Measurements from ENCODE around the gene UBE3B. TPM values are rescaled to one million over a fixed set of nuclear protein-coding genes. Genes with fewer than 3 reads are reported as not detected.

Gene UBE3B
- total RNA-seq, 1 experiment from 2014 or later, result 38.4 TPM

DNA sequence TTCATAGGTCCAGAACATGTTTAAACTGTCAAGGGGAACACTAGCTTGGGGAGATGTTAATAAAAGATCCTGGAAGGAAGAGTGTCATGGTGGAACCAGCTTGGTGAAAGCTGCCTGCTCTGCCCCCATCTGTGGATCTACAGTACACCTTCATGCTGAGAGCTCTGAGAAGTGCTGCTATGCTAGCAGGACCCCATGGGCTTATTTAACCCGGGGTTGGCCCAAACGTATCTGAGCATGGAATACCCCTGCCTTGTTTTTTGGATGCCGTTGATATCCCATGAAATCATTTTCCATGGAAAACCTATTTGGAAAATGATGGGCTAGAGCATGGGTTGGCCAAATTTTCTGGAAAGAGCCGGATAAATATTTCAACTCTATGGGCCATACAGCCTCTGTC is 14.2 kb downstream of the UBE3B start:
- no TSS peak for BruUV-seq (replicated peaks)
- H3K36me3 Mint-ChIP-seq (ENCODE audit: insufficient read depth, unreplicated experiment), result peaks cover 7% of the 10 kb centered on the region
- no peak overlapping the region for H3K27ac Mint-ChIP-seq (ENCODE audit: unreplicated experiment)
- TF ChIP-seq, protein P1, sequence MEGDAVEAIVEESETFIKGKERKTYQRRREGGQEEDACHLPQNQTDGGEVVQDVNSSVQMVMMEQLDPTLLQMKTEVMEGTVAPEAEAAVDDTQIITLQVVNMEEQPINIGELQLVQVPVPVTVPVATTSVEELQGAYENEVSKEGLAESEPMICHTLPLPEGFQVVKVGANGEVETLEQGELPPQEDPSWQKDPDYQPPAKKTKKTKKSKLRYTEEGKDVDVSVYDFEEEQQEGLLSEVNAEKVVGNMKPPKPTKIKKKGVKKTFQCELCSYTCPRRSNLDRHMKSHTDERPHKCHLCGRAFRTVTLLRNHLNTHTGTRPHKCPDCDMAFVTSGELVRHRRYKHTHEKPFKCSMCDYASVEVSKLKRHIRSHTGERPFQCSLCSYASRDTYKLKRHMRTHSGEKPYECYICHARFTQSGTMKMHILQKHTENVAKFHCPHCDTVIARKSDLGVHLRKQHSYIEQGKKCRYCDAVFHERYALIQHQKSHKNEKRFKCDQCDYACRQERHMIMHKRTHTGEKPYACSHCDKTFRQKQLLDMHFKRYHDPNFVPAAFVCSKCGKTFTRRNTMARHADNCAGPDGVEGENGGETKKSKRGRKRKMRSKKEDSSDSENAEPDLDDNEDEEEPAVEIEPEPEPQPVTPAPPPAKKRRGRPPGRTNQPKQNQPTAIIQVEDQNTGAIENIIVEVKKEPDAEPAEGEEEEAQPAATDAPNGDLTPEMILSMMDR (IDR thresholded peaks at IDR 0.05; ENCODE audit: insufficient read depth in 1 of 2, low read depth in 1 of 2, low read length in 1 of 2, severe bottlenecking in 1 of 2, unreplicated experiment in 1 of 2), result no peak
- no peaks in the 10 kb centered on the region for H3K27me3 ChIP-seq (replicated peaks; ENCODE audit: control insufficient read depth, insufficient read depth, low read length)
- ChIA-PET CTCF (no interaction called here), POLR2A (no interaction called here)
- H3K4me3 Mint-ChIP-seq (ENCODE audit: unreplicated experiment), result no peak overlapping the region
- no peak overlapping the region for H3K4me3 ChIP-seq (ENCODE audit: low read depth, low read length)
- no peaks in the 10 kb centered on the region for H3K27me3 Mint-ChIP-seq (ENCODE audit: insufficient read depth, unreplicated experiment)
- no peak for DNase-seq
- intact Hi-C loops (cut with micrococcal nuclease; ENCODE audit: unreplicated experiment), result no loop called here
- no peaks in the 10 kb centered on the region for H3K9me3 Mint-ChIP-seq (ENCODE audit: unreplicated experiment)
- no peaks in the 10 kb centered on the region for H3K9me3 ChIP-seq
- H3K4me1 ChIP-seq, result no peaks in the 10 kb centered on the region
- no peaks in the 10 kb centered on the region for H3K4me1 Mint-ChIP-seq (ENCODE audit: low read depth, unreplicated experiment)
- H3K36me3 ChIP-seq (ENCODE audit: control insufficient read depth, insufficient read depth, low read length), result no peaks in the 10 kb centered on the region

DNA sequence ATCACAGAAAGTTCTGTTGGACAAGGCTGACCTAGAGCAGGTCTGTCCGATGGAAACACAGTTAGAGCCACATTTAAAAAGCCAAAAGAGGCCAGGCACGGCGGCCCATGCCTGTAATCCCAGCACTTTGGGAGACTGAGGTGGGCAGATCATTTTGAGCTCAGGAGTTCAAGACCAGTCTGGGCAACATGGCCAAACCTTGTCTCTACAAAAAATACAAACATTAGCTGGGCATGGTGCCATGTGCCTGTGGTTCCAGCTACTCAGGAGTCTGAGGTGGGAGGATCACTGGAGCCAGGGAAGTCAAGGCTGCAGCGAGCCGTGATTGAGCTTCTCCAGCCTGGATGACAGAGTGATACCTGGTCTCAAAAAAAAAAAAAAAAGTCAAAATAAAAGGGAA is 14.9 kb downstream of the UBE3B start:
- no peaks in the 10 kb centered on the region for H3K36me3 ChIP-seq (ENCODE audit: control insufficient read depth, insufficient read depth, low read length)
- ChIA-PET POLR2A (no interaction called here), CTCF (no interaction called here)
- no peaks in the 10 kb centered on the region for H3K27me3 ChIP-seq (replicated peaks; ENCODE audit: control insufficient read depth, insufficient read depth, low read length)
- Mint-ChIP-seq H3K36me3 (ENCODE audit: insufficient read depth, unreplicated experiment) (peaks cover 7% of the 10 kb centered on the region), H3K4me3 (ENCODE audit: unreplicated experiment) (no peak overlapping the region), H3K9me3 (ENCODE audit: unreplicated experiment) (no peaks in the 10 kb centered on the region), H3K4me1 (ENCODE audit: low read depth, unreplicated experiment) (no peaks in the 10 kb centered on the region), H3K27me3 (ENCODE audit: insufficient read depth, unreplicated experiment) (no peaks in the 10 kb centered on the region), H3K27ac (ENCODE audit: unreplicated experiment) (no peak overlapping the region)
- BruUV-seq (replicated peaks), result no TSS peak
- intact Hi-C loops (cut with micrococcal nuclease; ENCODE audit: unreplicated experiment), result no loop called here
- H3K9me3 ChIP-seq, result no peaks in the 10 kb centered on the region
- H3K4me1 ChIP-seq, result no peaks in the 10 kb centered on the region
- no peak overlapping the region for H3K4me3 ChIP-seq (ENCODE audit: low read depth, low read length)
- TF ChIP-seq, protein P1 (IDR thresholded peaks at IDR 0.05; ENCODE audit: insufficient read depth in 1 of 2, low read depth in 1 of 2, low read length in 1 of 2, severe bottlenecking in 1 of 2, unreplicated experiment in 1 of 2), result no peak
- no peak for DNase-seq

DNA sequence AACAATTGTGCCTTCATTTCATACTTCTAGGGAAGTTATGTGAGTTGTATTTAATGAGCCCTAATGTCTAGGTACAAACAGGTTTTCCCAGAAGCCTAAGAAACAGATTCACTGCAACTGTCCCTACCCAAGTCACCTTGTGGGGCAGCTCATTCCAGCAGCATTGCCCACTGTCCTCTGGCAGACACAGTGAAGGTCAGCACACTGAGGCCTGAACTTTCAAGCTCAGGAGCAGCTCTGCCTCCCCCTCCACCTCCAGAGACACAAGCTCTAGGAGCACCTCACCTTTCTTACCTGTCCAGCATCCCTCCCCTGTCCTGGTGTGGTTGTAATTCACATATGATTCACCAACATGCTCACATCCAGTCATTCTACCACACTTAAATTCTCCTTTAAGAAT is 15.7 kb downstream of the UBE3B start:
- Histone ChIP-seq H3K27me3 (replicated peaks; ENCODE audit: control insufficient read depth, insufficient read depth, low read length) (no peaks in the 10 kb centered on the region), H3K4me1 (no peaks in the 10 kb centered on the region), H3K4me3 (ENCODE audit: low read depth, low read length) (no peak overlapping the region), H3K36me3 (ENCODE audit: control insufficient read depth, insufficient read depth, low read length) (no peaks in the 10 kb centered on the region), H3K9me3 (no peaks in the 10 kb centered on the region)
- Mint-ChIP-seq H3K27me3 (ENCODE audit: insufficient read depth, unreplicated experiment) (no peaks in the 10 kb centered on the region), H3K9me3 (ENCODE audit: unreplicated experiment) (no peaks in the 10 kb centered on the region), H3K4me1 (ENCODE audit: low read depth, unreplicated experiment) (no peaks in the 10 kb centered on the region), H3K36me3 (ENCODE audit: insufficient read depth, unreplicated experiment) (peaks cover 7% of the 10 kb centered on the region), H3K27ac (ENCODE audit: unreplicated experiment) (no peak overlapping the region), H3K4me3 (ENCODE audit: unreplicated experiment) (no peak overlapping the region)
- POLR2A ChIA-PET, result no interaction called here
- no TSS peak for BruUV-seq (replicated peaks)
- CTCF ChIA-PET, result no interaction called here
- TF ChIP-seq, protein P1 (IDR thresholded peaks at IDR 0.05; ENCODE audit: insufficient read depth in 1 of 2, low read depth in 1 of 2, low read length in 1 of 2, severe bottlenecking in 1 of 2, unreplicated experiment in 1 of 2), result no peak
- intact Hi-C loops (cut with micrococcal nuclease; ENCODE audit: unreplicated experiment), result no loop called here
- DNase-seq, result no peak

Measured in Caco-2 (cell line).